ENCODE results near the gene ANKLE1.
A peak's percentile ranks its signal among the peaks of the same experiment; 100 is the strongest.

The ANKLE1 gene

GRCh38 chr19:17283504-17283996 lies 1.8 kb downstream of the ANKLE1 start:
- H3K36me3 ChIP-seq (ENCODE audit: control insufficient read depth in 2 of 2, insufficient read depth in 1 of 2, low read length in 2 of 2), result peaks cover 0 to 6% of the 10 kb centered on the region in 2 experiments; a peak in 1 of 3 replicates
- TF ChIP-seq GLIS2 (tag by site-specific recombination; IDR thresholded peaks at IDR 0.05), result peak; percentile 23; the same call in 1 of the 2 replicates
- peak; percentile 90 for TF ChIP-seq GLIS1 (tag by site-specific recombination; IDR thresholded peaks at IDR 0.05)
- TF ChIP-seq SCRT1 (tag by site-specific recombination; IDR thresholded peaks at IDR 0.05; ENCODE audit: borderline replicate concordance), result peak; percentile 99
- no peak for TF ChIP-seq ZNF221 (tag by site-specific recombination; IDR thresholded peaks at IDR 0.05; ENCODE audit: borderline replicate concordance)
- TF ChIP-seq SCRT2 (tag by site-specific recombination; IDR thresholded peaks at IDR 0.05), result peak; percentile 98
- TF ChIP-seq ZNF48 (tag by site-specific recombination; IDR thresholded peaks at IDR 0.05), result no peak
- TF ChIP-seq ZNF692 (tag by site-specific recombination; IDR thresholded peaks at IDR 0.05), result no peak
- H3K4me3 ChIP-seq (ENCODE audit: low read depth, low read length), result no peak overlapping the region
- no peaks in the 10 kb centered on the region for H3K4me1 ChIP-seq (ENCODE audit: control insufficient read depth, insufficient read depth, low read length)
- POLR2A ChIA-PET, result no interaction called here
- H3K9me3 ChIP-seq (ENCODE audit: control insufficient read depth, insufficient read depth, low read depth, low read length), result no peaks in the 10 kb centered on the region
- CTCF ChIA-PET, result interaction anchor here (0.6 to 4.1 kb wide), 15 partner anchors 18 to 1884 kb away, joined by 3 to 37 read pairs (median 4); partner anchors contain the start of genes ABHD8, BABAM1, MRPL34 and USHBP1
- no peak overlapping the region for H3K27ac ChIP-seq (ENCODE audit: extremely low read depth, low read depth, low read length)

- H3K4me1 ChIP-seq (ENCODE audit: control insufficient read depth, insufficient read depth, low read length), result no peaks in the 10 kb centered on the region
- H3K4me3 ChIP-seq (ENCODE audit: low read depth, low read length), result no peak overlapping the region
- POLR2A ChIA-PET, result interaction anchor here (0.6 kb wide), 1 partner anchor 25 kb away, joined by 3 read pairs; no protein-coding TSS in a partner anchor
- no peak overlapping the region for H3K27ac ChIP-seq (ENCODE audit: extremely low read depth, low read depth, low read length)
- CTCF ChIA-PET, result interaction anchor here (0.6 to 1.0 kb wide), 2 partner anchors 24 to 45 kb away, joined by 3 to 7 read pairs; no protein-coding TSS in a partner anchor
- H3K9me3 ChIP-seq (ENCODE audit: control insufficient read depth, insufficient read depth, low read depth, low read length), result no peaks in the 10 kb centered on the region
- H3K36me3 ChIP-seq (ENCODE audit: control insufficient read depth in 2 of 2, insufficient read depth in 1 of 2, low read length in 2 of 2), result no peaks in the 10 kb centered on the region
- TF ChIP-seq ZNF792 (tag by site-specific recombination; IDR thresholded peaks at IDR 0.05) (peak; percentile 97), KLF8 (tag by site-specific recombination; IDR thresholded peaks at IDR 0.05) (no peak), ZBTB1 (tag by site-specific recombination; IDR thresholded peaks at IDR 0.05) (no peak), ZNF544 (tag by site-specific recombination; IDR thresholded peaks at IDR 0.05) (no peak)
Observed at GRCh38 chr19:17285415-17286135, 3.9 kb downstream of the ANKLE1 start.

- no peak for TF ChIP-seq ZNF221 (tag by site-specific recombination; IDR thresholded peaks at IDR 0.05; ENCODE audit: borderline replicate concordance)
- no peak for TF ChIP-seq ZBTB26 (tag by site-specific recombination; optimal IDR thresholded peaks at IDR 0.05)
- peak; percentile 87; the same call in 1 of the 2 replicates for TF ChIP-seq ZSCAN4 (tag by site-specific recombination; IDR thresholded peaks at IDR 0.05)
- no peak for TF ChIP-seq ZNF280D (tag by site-specific recombination; IDR thresholded peaks at IDR 0.05)
- Histone ChIP-seq H3K36me3 (ENCODE audit: control insufficient read depth in 2 of 2, insufficient read depth in 1 of 2, low read length in 2 of 2) (no peaks in the 10 kb centered on the region), H3K9me3 (ENCODE audit: control insufficient read depth, insufficient read depth, low read depth, low read length) (no peaks in the 10 kb centered on the region), H3K4me3 (ENCODE audit: low read depth, low read length) (no peak overlapping the region), H3K27ac (ENCODE audit: extremely low read depth, low read depth, low read length) (no peak overlapping the region), H3K4me1 (ENCODE audit: control insufficient read depth, insufficient read depth, low read length) (no peaks in the 10 kb centered on the region)
- POLR2A ChIA-PET, result no interaction called here
- CTCF ChIA-PET, result interaction anchor here (0.6 kb wide), 1 partner anchor 13 kb away, joined by 3 read pairs; no protein-coding TSS in a partner anchor
Observed at GRCh38 chr19:17286263-17286662, 4.6 kb downstream of the ANKLE1 start.

All from HEK293 (cell line).